GM12801 (cell line): ENCODE results near the gene ADCK1.

Source experiments
- CTCF ChIP-seq: IDR thresholded peaks from one replicate; pipeline ENCODE4 v1.5.1; 2011; ENCODE audit warnings: control low read depth; ENCODE audit not compliant: insufficient read length; ENCODE audit errors: extremely low read depth

The ADCK1 gene

GRCh38 chr14:77980475-77981321 is 180.8 kb downstream of the ADCK1 start:
- TF ChIP-seq CTCF, result no peak
